ENCODE results near the gene EVA1C. TPM values are rescaled to one million over a fixed set of nuclear protein-coding genes. Genes with fewer than 3 reads are reported as not detected.

The EVA1C gene
- polyA plus RNA-seq, 1 donor (not counting 4 experiments of a cell fraction or from before 2014, with no cell fraction given) = 15.3 TPM

- no peak overlapping the region for H2AFZ ChIP-seq (ENCODE audit: control insufficient read depth, low read length)
- H3K4me1 ChIP-seq (ENCODE audit: control insufficient read depth, extremely low read depth, insufficient read depth, low read length) = peaks cover 25% of the 10 kb centered on the region
- peaks cover 8% of the 10 kb centered on the region for H3K79me2 ChIP-seq (ENCODE audit: control insufficient read depth, insufficient read depth, low read length)
- no peak overlapping the region for H3K4me3 ChIP-seq (ENCODE audit: control insufficient read depth in 2 of 3, extremely low read depth in 1 of 3, insufficient read depth in 2 of 3, low read depth in 1 of 3, low read length in 3 of 3)
- H3K27me3 ChIP-seq (ENCODE audit: control insufficient read depth, extremely low read depth, insufficient read depth, low read length) = no peaks in the 10 kb centered on the region
- H3K9me1 ChIP-seq (ENCODE audit: control insufficient read depth, extremely low read depth, insufficient read depth, low read length) = no peaks in the 10 kb centered on the region
- no peak overlapping the region for H3K27ac ChIP-seq (ENCODE audit: control insufficient read depth, insufficient read depth, low read length)
- dilution Hi-C loops (cut with MboI; ENCODE audit: extremely low pct_ligation_motif_present, low sequenced_read_pairs) = no loop called here
- DNase-seq (ENCODE audit: low read depth, low spot score) (no peak), FAIRE-seq (no peak)
- TF ChIP-seq EZH2 (IDR thresholded peaks at IDR 0.05; ENCODE audit: low read length) (no peak), CTCF (optimal IDR thresholded peaks at IDR 0.05 in 1 of 3, IDR thresholded peaks at IDR 0.05 in 1 of 3, conservative IDR thresholded peaks at IDR 0.05 in 1 of 3; ENCODE audit: extremely low read depth in 1 of 3, insufficient read depth in 2 of 3, low read length in 3 of 3) (no peak)
- H3K4me2 ChIP-seq (ENCODE audit: control insufficient read depth, extremely low read depth, insufficient read depth, low read depth, low read length) = no peak overlapping the region
- no peaks in the 10 kb centered on the region for H4K20me1 ChIP-seq (ENCODE audit: control insufficient read depth, extremely low read depth, insufficient read depth, low read length)
- no peaks in the 10 kb centered on the region for H3K9me3 ChIP-seq (ENCODE audit: control insufficient read depth, low read depth, low read length)
- no peak overlapping the region for H3K9ac ChIP-seq (ENCODE audit: control insufficient read depth, extremely low read depth, insufficient read depth, low read length)
- H3K36me3 ChIP-seq (ENCODE audit: control insufficient read depth in 2 of 2, extremely low read depth in 1 of 2, insufficient read depth in 2 of 2, low read length in 2 of 2) = no peaks in the 10 kb centered on the region
Measured at GRCh38 chr21:32410291-32410690, 2.2 kb upstream of the EVA1C start.

- dilution Hi-C loops (cut with MboI; ENCODE audit: extremely low pct_ligation_motif_present, low sequenced_read_pairs) = no loop called here
- H3K27me3 ChIP-seq (ENCODE audit: control insufficient read depth, extremely low read depth, insufficient read depth, low read length) = no peaks in the 10 kb centered on the region
- TF ChIP-seq CTCF (optimal IDR thresholded peaks at IDR 0.05 in 1 of 3, IDR thresholded peaks at IDR 0.05 in 1 of 3, conservative IDR thresholded peaks at IDR 0.05 in 1 of 3; ENCODE audit: extremely low read depth in 1 of 3, insufficient read depth in 2 of 3, low read length in 3 of 3) = no peak
- TF ChIP-seq EZH2 (IDR thresholded peaks at IDR 0.05; ENCODE audit: low read length) = no peak
- H3K36me3 ChIP-seq (ENCODE audit: control insufficient read depth in 2 of 2, extremely low read depth in 1 of 2, insufficient read depth in 2 of 2, low read length in 2 of 2) = no peaks in the 10 kb centered on the region
- H3K79me2 ChIP-seq (ENCODE audit: control insufficient read depth, insufficient read depth, low read length) = peaks cover 13% of the 10 kb centered on the region
- H2AFZ ChIP-seq (ENCODE audit: control insufficient read depth, low read length) = peak overlapping the region; percentile 26
- FAIRE-seq (no peak), DNase-seq (ENCODE audit: low read depth, low spot score) (no peak)
- peaks cover 25% of the 10 kb centered on the region for H3K4me1 ChIP-seq (ENCODE audit: control insufficient read depth, extremely low read depth, insufficient read depth, low read length)
- H3K9me1 ChIP-seq (ENCODE audit: control insufficient read depth, extremely low read depth, insufficient read depth, low read length) = no peaks in the 10 kb centered on the region
- H3K9me3 ChIP-seq (ENCODE audit: control insufficient read depth, low read depth, low read length) = no peaks in the 10 kb centered on the region
- H4K20me1 ChIP-seq (ENCODE audit: control insufficient read depth, extremely low read depth, insufficient read depth, low read length) = no peaks in the 10 kb centered on the region
- H3K4me2 ChIP-seq (ENCODE audit: control insufficient read depth, extremely low read depth, insufficient read depth, low read depth, low read length) = peak overlapping the region; percentile 89
- peak overlapping the region; percentile 89 for H3K9ac ChIP-seq (ENCODE audit: control insufficient read depth, extremely low read depth, insufficient read depth, low read length)
- H3K4me3 ChIP-seq (ENCODE audit: control insufficient read depth in 2 of 3, extremely low read depth in 1 of 3, insufficient read depth in 2 of 3, low read depth in 1 of 3, low read length in 3 of 3) = peak overlapping the region in 1 of 3 experiments; percentile 83
- H3K27ac ChIP-seq (ENCODE audit: control insufficient read depth, insufficient read depth, low read length) = peak overlapping the region; percentile 88
Measured at GRCh38 chr21:32410916-32411315, 1.6 kb upstream of the EVA1C start.

Data from keratinocyte (primary cell).